ENCODE results near the gene OPN4. TPM values are rescaled to one million over a fixed set of nuclear protein-coding genes. Genes with fewer than 3 reads are reported as not detected.

OPN4 gene
- total RNA-seq, 1 experiment from 2014 or later = not detected

DNA sequence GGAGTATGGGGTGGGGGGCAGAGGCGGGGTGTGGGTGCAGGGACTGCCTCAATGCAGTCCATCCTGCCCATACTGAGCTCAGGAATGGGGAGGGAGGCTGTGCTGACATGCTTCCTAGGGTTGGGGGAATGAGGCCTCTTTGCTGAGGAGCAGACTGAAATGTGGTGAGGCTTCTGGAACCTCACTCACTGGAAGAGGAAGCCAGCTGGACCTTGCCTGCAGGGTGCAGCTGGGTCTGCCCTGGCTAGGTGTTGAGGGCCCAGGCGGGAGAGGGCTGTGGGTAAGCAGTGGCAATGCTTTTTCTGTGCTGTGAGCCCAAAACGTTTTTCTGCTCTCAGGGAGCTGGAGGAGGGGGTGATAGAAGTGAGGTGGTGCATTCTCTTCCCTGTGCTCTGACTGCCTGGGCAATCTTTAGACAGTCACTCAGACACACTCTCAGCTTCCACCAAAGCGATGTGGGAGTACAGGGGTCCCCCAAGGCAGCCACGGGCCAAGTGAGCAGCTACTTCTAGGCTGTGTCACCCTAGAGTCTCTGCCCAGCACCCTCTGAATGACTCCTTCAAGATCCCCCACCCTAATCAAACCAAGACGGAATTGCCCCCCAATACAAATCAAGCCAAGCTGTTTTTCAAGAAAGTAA is 60.9 kb downstream of the OPN4 start:
- ChIA-PET POLR2A (ENCODE audit: unreplicated experiment) (no interaction called here), CTCF (no interaction called here)
- intact Hi-C loops (cut with micrococcal nuclease) = no loop called here
- no peaks in the 10 kb centered on the region for H3K79me2 ChIP-seq (ENCODE audit: low read length)
- BruUV-seq (replicated peaks) = no TSS peak
- H3K9ac ChIP-seq (ENCODE audit: low read length) = no peak overlapping the region
- no peaks in the 10 kb centered on the region for H4K20me1 ChIP-seq (ENCODE audit: low read length)
- H3K4me1 ChIP-seq (ENCODE audit: insufficient read depth, low read length) = peaks cover 9% of the 10 kb centered on the region
- H2AFZ ChIP-seq (ENCODE audit: low read length) = no peak overlapping the region
- no peak overlapping the region for H3K4me3 ChIP-seq (ENCODE audit: low read length)
- no peaks in the 10 kb centered on the region for H3K9me3 ChIP-seq (ENCODE audit: low read length)
- H3K9me2 ChIP-seq (replicated peaks; ENCODE audit: low read length) = no peaks in the 10 kb centered on the region
- no peaks in the 10 kb centered on the region for H3K36me3 ChIP-seq (ENCODE audit: low read depth, low read length)
- H3K27me3 ChIP-seq (ENCODE audit: low read length) = no peaks in the 10 kb centered on the region
- TF ChIP-seq EZH2 (IDR thresholded peaks at IDR 0.05; ENCODE audit: low read length, unreplicated experiment) = no peak
- TF ChIP-seq, protein P1, sequence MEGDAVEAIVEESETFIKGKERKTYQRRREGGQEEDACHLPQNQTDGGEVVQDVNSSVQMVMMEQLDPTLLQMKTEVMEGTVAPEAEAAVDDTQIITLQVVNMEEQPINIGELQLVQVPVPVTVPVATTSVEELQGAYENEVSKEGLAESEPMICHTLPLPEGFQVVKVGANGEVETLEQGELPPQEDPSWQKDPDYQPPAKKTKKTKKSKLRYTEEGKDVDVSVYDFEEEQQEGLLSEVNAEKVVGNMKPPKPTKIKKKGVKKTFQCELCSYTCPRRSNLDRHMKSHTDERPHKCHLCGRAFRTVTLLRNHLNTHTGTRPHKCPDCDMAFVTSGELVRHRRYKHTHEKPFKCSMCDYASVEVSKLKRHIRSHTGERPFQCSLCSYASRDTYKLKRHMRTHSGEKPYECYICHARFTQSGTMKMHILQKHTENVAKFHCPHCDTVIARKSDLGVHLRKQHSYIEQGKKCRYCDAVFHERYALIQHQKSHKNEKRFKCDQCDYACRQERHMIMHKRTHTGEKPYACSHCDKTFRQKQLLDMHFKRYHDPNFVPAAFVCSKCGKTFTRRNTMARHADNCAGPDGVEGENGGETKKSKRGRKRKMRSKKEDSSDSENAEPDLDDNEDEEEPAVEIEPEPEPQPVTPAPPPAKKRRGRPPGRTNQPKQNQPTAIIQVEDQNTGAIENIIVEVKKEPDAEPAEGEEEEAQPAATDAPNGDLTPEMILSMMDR (conservative IDR thresholded peaks at IDR 0.05; ENCODE audit: low read depth, low read length) = no peak
- no peak for TF ChIP-seq EZH2phosphoT487 (IDR thresholded peaks at IDR 0.05; ENCODE audit: borderline replicate concordance, low read length)
- DNase-seq = no peak
- H3F3A ChIP-seq (ENCODE audit: low read length, unreplicated experiment) = no peaks in the 10 kb centered on the region
- no peak overlapping the region for H3K27ac ChIP-seq (ENCODE audit: low read length)
- no peak overlapping the region for H3K4me2 ChIP-seq (ENCODE audit: low read length)
- no peak for ATAC-seq

DNA sequence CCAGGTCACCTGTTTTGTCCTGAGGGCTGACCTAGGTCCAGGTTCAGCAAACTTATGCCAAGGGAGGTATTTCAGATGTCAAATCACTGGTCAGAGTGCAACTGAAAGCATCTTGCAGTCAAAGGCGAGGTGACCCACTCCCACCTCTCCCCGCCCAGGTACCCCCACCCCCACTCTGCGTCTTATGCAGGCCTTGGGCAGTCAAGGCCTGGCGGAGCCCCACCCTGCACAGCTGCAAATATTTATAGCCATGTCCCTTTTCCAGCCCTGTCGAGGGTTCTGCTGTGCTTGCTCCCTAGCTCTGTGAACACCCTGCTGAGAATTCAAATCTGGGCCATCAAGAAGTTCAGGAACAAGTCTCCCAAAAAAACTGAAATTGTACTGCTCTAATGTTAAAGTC is 61.5 kb downstream of the OPN4 start:
- POLR2A ChIA-PET (ENCODE audit: unreplicated experiment) = no interaction called here

More for the DNA sequence above, 61.5 kb downstream of the OPN4 start:
- Histone ChIP-seq H3K9me2 (replicated peaks; ENCODE audit: low read length) (no peaks in the 10 kb centered on the region), H3K4me2 (ENCODE audit: low read length) (no peak overlapping the region), H3K4me1 (ENCODE audit: insufficient read depth, low read length) (peaks cover 7% of the 10 kb centered on the region), H3K79me2 (ENCODE audit: low read length) (no peaks in the 10 kb centered on the region), H2AFZ (ENCODE audit: low read length) (no peak overlapping the region), H3K4me3 (ENCODE audit: low read length) (no peak overlapping the region), H3K9me3 (ENCODE audit: low read length) (no peaks in the 10 kb centered on the region), H3K9ac (ENCODE audit: low read length) (no peak overlapping the region), H4K20me1 (ENCODE audit: low read length) (no peaks in the 10 kb centered on the region), H3K36me3 (ENCODE audit: low read depth, low read length) (no peaks in the 10 kb centered on the region), H3K27ac (ENCODE audit: low read length) (no peak overlapping the region), H3F3A (ENCODE audit: low read length, unreplicated experiment) (no peaks in the 10 kb centered on the region), H3K27me3 (ENCODE audit: low read length) (no peaks in the 10 kb centered on the region)
- CTCF ChIA-PET = no interaction called here
- no TSS peak for BruUV-seq (replicated peaks)
- TF ChIP-seq EZH2phosphoT487 (IDR thresholded peaks at IDR 0.05; ENCODE audit: borderline replicate concordance, low read length) (no peak), EZH2 (IDR thresholded peaks at IDR 0.05; ENCODE audit: low read length, unreplicated experiment) (no peak)
- TF ChIP-seq, protein P1 (conservative IDR thresholded peaks at IDR 0.05; ENCODE audit: low read depth, low read length) = no peak
- intact Hi-C loops (cut with micrococcal nuclease) = no loop called here
- no peak for ATAC-seq
- no peak for DNase-seq

Other genes with a start within 250 kb of the OPN4 start
- gene WAPL, start 132.8 kb upstream of the OPN4 start, total RNA-seq (2014; rRNA removed) = 24.5 and 26.0 TPM in 2 replicates
- gene LDB3, start 14.0 kb downstream of the OPN4 start, total RNA-seq (2014; rRNA removed) = 0.04 and 0.52 TPM in 2 replicates
- 10.5 and 14.5 TPM in 2 replicates for gene BMPR1A, start 102.1 kb downstream of the OPN4 start, total RNA-seq (2014; rRNA removed)

All from PC-3 (cell line).